Measurements from ENCODE around the gene SLC6A2. TPM values are rescaled to one million over a fixed set of nuclear protein-coding genes. Genes with fewer than 3 reads are reported as not detected.
A peak's percentile ranks its signal among the peaks of the same experiment; 100 is the strongest.

The SLC6A2 gene
- total and polyA plus RNA-seq, 7 donors: 0.04 TPM; not detected in 6

DNA sequence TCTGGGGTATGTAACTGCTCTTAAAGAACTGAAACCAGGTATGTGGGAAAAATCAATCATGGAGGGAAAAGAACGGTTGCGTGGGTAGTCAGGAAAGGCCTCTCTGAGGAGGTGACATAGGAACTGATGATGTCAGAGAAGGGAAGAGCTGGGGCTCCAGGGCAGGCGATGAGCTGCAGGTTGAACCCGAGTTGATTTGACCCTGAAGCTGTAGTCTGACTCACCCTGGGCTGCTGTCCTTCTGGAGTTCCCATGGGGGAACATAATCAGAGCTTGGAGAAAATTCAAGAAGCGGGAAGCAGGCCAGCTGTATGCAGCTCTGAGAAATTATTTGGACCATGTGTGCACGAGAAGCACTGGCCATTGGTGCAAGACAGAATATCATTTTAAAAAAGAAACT is 16.7 kb downstream of the SLC6A2 start:
- Histone ChIP-seq H3K27me3 (ENCODE audit: insufficient read depth in 3 of 3, low read length in 2 of 3) (no peaks in the 10 kb centered on the region), H3K27ac (no peak overlapping the region), H3K36me3 (ENCODE audit: insufficient read depth in 1 of 2, low read depth in 1 of 2) (no peaks in the 10 kb centered on the region), H3K9me3 (no peaks in the 10 kb centered on the region), H3K4me1 (no peaks in the 10 kb centered on the region), H3K4me3 (no peak overlapping the region)
- ATAC-seq (peak; percentile 33 to 58 (median 48)), DNase-seq (peak; percentile 24 to 62)
- 31 to 50% (median 38%) methylated on average over 6 of the region's 6 CpGs for WGBS, 3 donors
- TF ChIP-seq, protein P1, sequence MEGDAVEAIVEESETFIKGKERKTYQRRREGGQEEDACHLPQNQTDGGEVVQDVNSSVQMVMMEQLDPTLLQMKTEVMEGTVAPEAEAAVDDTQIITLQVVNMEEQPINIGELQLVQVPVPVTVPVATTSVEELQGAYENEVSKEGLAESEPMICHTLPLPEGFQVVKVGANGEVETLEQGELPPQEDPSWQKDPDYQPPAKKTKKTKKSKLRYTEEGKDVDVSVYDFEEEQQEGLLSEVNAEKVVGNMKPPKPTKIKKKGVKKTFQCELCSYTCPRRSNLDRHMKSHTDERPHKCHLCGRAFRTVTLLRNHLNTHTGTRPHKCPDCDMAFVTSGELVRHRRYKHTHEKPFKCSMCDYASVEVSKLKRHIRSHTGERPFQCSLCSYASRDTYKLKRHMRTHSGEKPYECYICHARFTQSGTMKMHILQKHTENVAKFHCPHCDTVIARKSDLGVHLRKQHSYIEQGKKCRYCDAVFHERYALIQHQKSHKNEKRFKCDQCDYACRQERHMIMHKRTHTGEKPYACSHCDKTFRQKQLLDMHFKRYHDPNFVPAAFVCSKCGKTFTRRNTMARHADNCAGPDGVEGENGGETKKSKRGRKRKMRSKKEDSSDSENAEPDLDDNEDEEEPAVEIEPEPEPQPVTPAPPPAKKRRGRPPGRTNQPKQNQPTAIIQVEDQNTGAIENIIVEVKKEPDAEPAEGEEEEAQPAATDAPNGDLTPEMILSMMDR (IDR thresholded peaks at IDR 0.05): no peak
- intact Hi-C loops (cut with DNase I): no loop called here

DNA sequence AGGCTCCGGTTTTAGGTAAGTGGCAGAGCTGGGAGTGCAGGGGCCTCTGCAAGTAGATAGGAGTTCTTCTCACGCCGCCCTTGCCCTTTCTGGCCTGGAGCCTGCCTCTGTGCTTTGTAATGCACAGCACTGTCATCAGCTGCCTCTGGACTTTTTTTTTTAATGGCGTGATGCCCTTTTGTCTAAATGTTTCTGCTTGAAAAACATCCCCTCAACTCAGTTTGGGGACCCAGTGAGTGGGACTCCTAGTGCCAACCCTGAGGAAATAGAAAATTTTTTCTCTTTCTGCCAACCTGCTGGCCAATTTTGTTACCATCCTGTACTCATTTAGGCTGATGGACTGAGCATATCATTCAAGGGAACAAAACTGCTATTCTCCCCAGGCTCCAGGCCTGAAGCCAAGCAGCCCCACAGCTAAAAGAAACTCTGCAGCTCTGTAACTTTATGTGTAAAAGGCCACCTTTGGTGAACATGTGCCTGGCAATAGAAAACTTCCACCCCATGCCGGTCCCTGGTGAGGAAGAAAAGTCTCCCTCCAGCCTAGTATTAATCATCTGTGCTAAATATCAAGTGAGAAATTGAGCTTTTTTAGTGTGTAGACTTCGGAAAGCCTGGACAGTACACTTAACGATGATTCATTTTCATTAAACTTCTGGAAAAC is 22.5 kb downstream of the SLC6A2 start:
- TF ChIP-seq, protein P1 (IDR thresholded peaks at IDR 0.05): no peak
- WGBS, 3 donors: 55 to 60% (median 57%) methylated on average over 7 of the region's 7 CpGs
- no peak overlapping the region for H3K4me3 ChIP-seq
- H3K27me3 ChIP-seq (ENCODE audit: insufficient read depth in 3 of 3, low read length in 2 of 3): no peaks in the 10 kb centered on the region
- no peak for ATAC-seq
- H3K4me1 ChIP-seq: no peaks in the 10 kb centered on the region
- intact Hi-C loops (cut with DNase I): no loop called here
- DNase-seq: no peak
- H3K27ac ChIP-seq: no peak overlapping the region
- no peaks in the 10 kb centered on the region for H3K36me3 ChIP-seq (ENCODE audit: insufficient read depth in 1 of 2, low read depth in 1 of 2)
- no peaks in the 10 kb centered on the region for H3K9me3 ChIP-seq

GRCh38 chr16:55682086-55682485 is 26.3 kb downstream of the SLC6A2 start:
- H3K27me3 ChIP-seq (ENCODE audit: insufficient read depth in 3 of 3, low read length in 2 of 3): no peaks in the 10 kb centered on the region
- intact Hi-C loops (cut with DNase I): no loop called here

GRCh38 chr16:55685973-55686372 is 30.2 kb downstream of the SLC6A2 start:
- Histone ChIP-seq H3K27me3 (ENCODE audit: insufficient read depth in 3 of 3, low read length in 2 of 3) (no peaks in the 10 kb centered on the region), H3K4me3 (no peak overlapping the region), H3K9me3 (no peaks in the 10 kb centered on the region), H3K27ac (no peak overlapping the region), H3K36me3 (ENCODE audit: insufficient read depth in 1 of 2, low read depth in 1 of 2) (no peaks in the 10 kb centered on the region), H3K4me1 (no peaks in the 10 kb centered on the region)
- TF ChIP-seq, protein P1 (IDR thresholded peaks at IDR 0.05): no peak
- intact Hi-C loops (cut with DNase I): no loop called here
- DNase-seq: no peak
- WGBS, 3 donors: 89 to 95% (median 94%) methylated on average over 1 of the region's 1 CpG
- no peak for ATAC-seq

More at GRCh38 chr16:55682086-55682485, 26.3 kb downstream of the SLC6A2 start:
- TF ChIP-seq, protein P1 (IDR thresholded peaks at IDR 0.05): no peak
- no peak overlapping the region for H3K27ac ChIP-seq
- no peaks in the 10 kb centered on the region for H3K4me1 ChIP-seq
- no peak overlapping the region for H3K4me3 ChIP-seq
- H3K9me3 ChIP-seq: no peaks in the 10 kb centered on the region
- ATAC-seq: no peak
- H3K36me3 ChIP-seq (ENCODE audit: insufficient read depth in 1 of 2, low read depth in 1 of 2): no peaks in the 10 kb centered on the region
- 92 to 96% (median 93%) methylated on average over 7 of the region's 7 CpGs for whole genome bisulfite sequencing, 3 donors
- no peak for DNase-seq

DNA sequence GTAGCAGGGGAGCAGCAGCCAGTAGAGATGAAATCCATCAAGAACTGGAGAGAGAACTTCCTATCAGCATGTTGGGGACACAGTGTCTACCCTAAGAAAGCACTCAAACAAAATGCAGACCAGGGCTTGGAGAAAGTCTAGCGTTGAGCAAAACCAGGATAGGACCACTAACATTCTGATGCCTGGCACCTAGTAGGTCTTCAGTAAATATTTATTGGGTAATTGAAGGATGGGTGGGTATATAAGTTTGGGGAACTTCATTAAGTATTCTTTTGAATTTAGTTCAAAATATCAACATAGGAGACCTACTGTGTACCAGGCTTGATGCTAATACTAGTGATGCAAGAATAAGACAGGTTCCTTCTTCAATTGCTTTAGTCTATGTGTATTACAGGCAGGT is 30.9 kb downstream of the SLC6A2 start:
- no peak for DNase-seq
- no peak overlapping the region for H3K4me3 ChIP-seq
- no peaks in the 10 kb centered on the region for H3K9me3 ChIP-seq
- intact Hi-C loops (cut with DNase I): no loop called here
- H3K27me3 ChIP-seq (ENCODE audit: insufficient read depth in 3 of 3, low read length in 2 of 3): no peaks in the 10 kb centered on the region
- no peak for ATAC-seq
- TF ChIP-seq, protein P1 (IDR thresholded peaks at IDR 0.05): no peak
- 85 to 90% (median 89%) methylated on average over 1 of the region's 1 CpG for WGBS, 3 donors
- H3K36me3 ChIP-seq (ENCODE audit: insufficient read depth in 1 of 2, low read depth in 1 of 2): no peaks in the 10 kb centered on the region
- no peak overlapping the region for H3K27ac ChIP-seq
- H3K4me1 ChIP-seq: no peaks in the 10 kb centered on the region
